NOMO-1 (cell line): ENCODE measurements around the gene SMIM10L2A.
"Not testable (repeated sequence)": the region's sequence is repeated elsewhere in the genome, so short reads cannot be mapped to it uniquely, and the experiment has no call there.

ENCODE experiments used
- DNase-seq, 2 experiments: peaks; one replicate each; lab custom pipeline; 2025; ENCODE audit not compliant: unreplicated experiment in 2 of 2; lab: John Stamatoyannopoulos, UW

Gene SMIM10L2A

DNA sequence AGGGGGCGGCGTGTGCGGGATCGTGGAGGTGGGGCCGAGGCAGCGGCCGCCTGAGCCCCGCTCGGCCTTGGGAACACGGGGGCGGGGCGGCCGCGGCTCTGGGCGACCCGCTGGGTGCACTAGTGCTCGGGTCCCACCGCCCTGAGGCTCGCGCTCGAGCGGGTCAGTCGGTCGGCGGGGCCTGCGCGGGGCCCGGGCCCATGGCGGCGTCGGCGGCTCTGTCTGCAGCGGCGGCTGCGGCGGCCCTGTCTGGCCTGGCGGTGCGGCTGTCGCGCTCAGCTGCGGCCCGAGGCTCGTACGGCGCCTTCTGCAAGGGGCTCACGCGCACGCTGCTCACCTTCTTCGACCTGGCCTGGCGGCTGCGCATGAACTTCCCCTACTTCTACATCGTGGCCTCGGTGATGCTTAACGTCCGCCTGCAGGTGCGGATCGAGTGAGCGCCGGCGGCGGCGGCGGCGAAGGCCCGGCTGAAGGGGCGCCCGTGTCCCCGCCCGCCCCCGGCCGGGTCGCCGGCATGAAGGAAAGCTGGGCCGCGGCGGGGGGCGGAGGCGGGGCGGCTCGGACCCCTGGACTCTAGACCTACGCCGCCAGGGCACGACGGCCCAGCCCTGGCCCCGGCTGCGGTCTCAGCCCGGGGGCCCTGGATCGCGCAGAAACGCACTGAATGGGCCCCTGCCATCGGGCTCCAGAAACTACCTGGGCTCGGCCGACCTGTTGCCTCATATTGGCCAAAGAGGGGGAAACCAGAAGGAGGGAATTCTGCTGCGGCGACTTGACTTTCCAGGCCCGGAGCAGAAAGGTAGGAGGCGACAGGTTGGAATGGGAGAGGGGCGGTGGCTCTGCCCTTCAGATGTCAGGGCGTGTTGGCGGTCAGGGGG is at the start of gene SMIM10L2A:
TSS of gene SMIM10L2A (plus strand) at position 13 of the 878 bp plus-strand sequence. CDS start at position 201, 188 bp downstream.
- DNase-seq: no peak

DNA sequence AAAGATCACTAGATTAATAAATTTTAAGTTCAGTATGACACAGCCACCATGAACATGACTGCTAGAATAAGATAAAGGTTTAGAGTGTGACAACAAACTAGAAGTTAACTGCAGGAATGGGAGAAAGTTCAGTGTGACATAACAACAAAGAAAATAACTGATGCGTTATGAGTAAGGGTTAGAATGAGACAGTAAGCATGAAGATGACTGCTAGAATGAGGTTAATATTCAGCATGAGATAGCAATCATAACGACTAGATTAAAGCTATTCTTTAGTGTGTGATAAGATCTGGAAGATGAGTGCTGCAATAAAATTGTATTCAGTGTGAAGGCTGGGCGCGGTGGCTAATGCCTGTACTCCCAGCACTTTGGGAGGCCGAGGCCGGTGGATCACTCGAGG is 48.4 kb upstream of the SMIM10L2A start:
- DNase-seq: no peak

DNA sequence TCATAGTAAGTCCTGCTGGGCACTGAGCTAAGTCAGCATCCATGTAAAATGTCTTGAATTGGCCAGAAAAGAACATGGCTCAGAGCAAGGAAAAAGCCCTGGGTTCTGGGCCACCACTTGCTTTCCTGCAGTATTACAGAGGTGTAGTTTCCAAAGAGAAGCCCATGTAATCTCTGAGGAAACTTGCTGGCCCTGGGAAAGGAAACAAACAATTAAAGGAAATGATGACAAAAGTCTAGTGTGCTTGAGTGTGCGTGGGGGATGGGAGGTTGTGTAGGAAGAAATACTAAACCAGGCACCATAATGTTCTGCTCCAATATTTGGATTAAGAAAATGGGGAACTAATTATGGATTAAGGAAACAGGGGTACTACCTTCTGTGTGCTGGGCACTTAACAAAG is 39.5 kb upstream of the SMIM10L2A start:
- DNase-seq: peak in 1 of 2 experiments; percentile 6

DNA sequence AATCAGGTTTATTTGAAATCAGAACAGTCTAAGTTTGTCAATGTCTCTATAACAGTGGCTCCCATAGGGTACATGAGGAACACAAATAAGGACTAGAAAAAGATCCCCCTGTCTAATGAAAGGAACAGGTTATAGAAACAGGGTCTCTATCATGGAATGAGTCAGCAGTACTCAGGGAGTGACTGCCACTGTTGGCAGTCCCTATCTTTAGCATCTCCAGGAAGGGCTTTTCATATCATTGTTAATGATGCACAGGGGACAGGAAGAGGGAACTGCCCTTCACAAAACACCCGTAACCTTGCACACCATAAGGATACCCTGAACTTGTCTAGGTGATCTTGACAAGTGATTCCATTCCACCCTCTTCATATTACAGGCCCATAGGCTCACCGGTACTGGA is 38.5 kb upstream of the SMIM10L2A start:
- DNase-seq: no peak

DNA sequence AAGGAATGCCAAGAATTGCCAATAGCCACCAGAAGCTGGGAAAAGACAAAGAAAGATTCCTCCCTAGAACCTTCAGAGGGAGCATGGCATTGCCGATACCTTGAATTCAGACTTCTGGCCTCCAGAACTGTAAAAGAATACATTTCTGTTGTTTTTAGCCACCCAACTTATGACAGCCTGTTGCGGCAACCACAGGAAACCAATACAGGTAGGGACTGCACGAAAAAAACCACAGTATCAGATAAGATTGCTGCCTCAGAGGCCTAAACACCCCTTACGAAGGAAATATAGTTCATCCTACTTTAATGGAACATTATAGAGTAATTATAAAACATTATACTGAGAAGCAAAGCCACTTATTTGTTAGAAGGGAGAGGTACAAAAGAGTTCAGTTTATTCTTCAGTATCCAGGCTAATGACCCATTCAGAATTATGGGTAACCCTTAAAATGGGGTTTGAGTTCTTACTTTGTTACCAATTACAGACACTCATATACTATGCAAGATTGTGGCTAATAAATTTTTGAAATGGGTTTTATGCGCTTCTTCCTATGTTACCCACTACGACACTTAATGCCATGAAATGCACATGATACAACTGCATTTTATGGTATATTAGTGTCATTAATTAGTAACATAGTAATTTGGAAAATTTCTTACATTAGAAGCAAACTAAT is 37.4 kb upstream of the SMIM10L2A start:
- no peak for DNase-seq

DNA sequence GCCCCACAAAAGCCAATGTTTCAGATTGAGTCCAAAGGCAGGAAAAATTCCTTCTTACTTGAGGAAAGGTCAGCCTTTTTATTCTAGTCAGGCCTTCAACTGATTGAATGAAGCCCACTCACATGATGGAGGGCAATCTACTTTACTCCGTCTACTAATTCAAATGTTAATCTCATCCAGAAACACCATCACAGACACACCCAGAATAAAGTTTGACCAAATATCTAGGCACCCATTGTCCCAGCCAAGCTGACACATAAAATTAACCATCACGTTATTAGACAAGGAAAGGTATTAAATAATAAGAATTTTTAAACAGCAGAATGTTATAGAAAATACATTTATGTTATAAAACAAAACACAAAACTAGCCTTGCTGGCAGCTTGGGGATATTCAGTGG is 32.9 kb upstream of the SMIM10L2A start:
- DNase-seq: no peak

DNA sequence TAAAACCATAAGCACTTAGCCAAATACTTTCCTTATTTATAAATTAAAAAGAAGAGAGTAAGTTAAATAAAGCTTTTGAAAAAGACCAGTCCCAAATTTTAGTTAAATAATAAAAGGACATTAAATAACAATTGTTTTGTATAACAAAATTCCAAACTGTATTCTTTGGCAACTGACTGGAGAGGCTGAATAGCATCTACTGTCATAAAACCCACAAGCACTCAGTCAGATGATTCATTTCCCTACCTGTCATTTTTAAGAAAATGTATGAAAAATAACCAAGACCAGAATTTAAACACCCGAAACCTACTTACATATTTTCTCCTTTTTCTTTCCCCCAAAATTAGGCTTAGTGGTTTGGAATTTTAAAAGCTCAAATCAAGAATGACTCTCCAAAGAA is 32.5 kb upstream of the SMIM10L2A start:
- no peak for DNase-seq

DNA sequence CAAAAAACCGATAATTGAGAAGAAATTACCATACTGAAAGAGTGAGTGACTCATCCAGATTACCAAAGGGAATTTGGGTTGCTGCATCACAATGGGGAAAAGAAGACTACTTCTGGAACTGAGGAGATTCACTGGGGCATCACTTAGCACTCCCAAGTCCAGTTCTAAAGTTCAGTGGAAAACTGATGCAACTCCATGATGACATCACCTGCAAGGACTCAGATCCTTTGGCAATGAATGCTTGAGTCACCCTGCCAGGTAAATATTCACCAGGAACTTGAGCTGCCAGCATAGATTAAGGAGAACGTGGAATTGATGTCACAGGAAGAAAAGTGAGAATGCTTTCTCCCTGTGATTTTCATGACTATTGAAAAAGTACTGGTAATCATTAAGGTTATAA is 32.0 kb upstream of the SMIM10L2A start:
- no peak for DNase-seq

DNA sequence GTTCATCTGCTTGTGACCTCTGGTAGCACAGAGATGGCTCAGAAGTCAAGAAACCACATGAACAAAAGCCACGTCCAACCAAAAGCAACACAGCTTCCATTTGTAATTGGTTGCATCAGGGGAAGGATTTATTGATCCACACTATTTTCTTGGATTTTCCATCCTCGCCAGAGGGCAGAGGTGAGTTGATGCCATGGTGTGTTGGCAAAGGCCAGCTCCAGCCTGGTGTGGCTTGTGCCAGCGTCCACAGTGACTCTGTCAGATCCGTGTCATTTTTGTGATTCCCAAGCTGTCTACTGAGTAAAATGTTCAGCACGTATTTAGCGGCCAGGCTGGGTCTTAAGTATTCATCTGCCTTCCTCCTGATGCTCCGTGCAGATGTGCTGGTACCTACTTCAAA is 30.0 kb upstream of the SMIM10L2A start:
- DNase-seq: no peak

DNA sequence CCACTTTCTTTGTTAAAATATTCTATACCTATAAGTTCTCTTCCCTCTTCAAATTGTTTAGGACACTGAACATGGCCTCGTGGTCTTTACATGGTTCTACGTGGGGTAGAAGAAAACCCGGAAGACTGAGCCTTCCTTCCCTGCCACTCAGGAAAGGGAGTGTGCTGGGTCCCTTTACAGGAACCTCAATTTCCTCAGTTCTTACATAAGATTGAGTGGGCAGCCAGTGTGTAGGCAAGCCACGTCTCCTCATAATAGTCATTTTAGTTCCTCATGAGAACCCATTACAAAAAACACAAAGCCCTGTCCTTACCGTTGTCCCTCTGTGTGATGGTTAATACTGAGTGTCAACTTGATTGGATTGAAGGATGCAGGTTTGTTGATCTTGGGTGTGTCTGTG is 28.7 kb upstream of the SMIM10L2A start:
- no peak for DNase-seq

DNA sequence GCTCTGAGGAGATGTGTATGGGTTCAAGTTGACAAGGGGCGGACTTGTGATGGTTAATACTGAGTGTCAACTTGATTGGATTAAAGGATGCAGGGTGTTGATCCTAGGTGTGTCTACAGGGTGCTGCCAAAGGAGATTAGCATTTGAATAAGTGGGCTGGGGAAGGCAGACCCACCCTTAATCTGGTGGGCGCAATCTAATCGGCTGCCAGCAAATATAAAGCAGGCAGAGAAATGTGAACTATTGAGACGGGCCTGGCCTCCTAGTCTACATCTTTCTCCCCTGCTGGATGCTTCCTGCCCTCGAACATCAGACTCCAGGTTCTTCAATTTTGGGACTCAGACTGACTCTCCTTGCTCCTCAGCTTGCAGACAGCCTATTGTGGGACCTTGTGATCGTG is 26.7 kb upstream of the SMIM10L2A start:
- no peak for DNase-seq

DNA sequence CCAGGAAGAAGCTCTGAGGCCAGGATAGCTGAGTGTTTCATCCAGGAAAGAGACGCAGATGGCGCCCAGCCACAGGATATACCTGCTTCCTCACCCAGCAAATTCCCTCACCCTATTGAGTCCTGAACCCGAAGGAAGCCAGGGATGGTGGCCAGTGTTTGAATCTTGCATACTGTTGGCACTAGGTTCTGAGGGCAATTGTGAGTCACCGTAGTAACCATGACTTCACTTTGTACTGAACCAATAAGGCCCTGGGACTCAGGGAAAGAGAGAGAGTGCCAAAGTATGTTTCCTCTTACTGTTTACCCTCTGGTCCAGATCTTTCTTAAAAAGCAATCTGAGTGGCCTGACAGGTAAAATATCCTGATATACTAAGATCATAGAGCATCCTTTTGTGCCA is 25.6 kb upstream of the SMIM10L2A start:
- DNase-seq: no peak

DNA sequence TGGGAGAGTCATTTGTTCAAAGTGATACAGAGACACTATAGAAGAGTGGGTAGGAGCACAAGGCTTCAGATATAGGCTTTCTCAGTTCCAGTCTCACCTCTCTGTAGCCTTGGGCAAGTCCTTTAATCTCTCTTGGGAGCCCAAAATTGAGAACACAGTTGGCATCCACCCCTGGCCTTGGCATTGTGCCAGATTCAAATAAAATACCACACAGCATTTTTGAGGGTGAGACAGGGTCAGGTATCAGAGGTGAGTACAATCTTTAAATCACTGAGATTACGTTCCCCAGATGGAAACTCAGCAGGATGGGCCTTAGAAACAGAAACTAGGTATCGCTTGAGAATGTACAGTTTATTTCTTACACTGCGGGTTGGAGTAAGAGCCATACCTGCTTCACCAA is 25.2 kb upstream of the SMIM10L2A start:
- no peak for DNase-seq

DNA sequence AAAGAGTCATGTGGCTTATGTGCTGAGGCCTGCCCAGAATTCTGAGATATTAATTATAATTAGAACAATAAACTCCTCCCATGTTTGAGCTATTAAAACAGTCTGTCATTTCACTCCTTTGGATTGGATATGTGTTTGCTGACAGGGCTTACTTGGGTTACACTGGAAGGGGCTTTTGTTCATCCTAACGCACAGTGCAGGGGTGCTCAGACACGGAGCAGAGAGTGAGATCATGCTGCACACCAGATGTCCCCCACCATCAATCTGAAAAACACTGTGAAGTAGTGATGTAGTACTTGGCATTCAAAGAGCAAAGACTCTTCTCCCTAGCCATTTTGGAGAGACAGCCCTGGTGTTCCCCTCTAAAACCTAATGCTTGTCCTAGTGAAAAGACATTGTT is 24.1 kb upstream of the SMIM10L2A start:
- no peak for DNase-seq

DNA sequence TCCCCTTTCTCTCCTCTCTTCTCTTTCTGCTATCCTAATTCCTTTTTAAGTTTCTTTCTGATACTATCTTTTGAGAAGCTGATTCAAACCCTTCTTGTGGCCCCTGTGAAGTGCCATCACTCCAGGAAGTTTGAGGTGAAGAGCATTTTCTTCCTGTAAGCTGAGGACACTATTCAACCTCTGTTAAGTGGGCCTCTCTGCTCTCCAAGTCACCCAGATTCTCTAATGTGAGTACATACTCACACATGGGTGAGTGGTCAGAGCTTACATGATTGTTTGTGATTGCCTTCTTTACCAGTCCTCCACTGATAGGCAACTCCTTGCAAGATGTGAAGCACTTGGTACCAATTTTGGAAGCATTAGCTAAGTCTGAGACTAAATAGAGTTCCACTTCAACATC is 18.4 kb upstream of the SMIM10L2A start:
- DNase-seq: no peak

DNA sequence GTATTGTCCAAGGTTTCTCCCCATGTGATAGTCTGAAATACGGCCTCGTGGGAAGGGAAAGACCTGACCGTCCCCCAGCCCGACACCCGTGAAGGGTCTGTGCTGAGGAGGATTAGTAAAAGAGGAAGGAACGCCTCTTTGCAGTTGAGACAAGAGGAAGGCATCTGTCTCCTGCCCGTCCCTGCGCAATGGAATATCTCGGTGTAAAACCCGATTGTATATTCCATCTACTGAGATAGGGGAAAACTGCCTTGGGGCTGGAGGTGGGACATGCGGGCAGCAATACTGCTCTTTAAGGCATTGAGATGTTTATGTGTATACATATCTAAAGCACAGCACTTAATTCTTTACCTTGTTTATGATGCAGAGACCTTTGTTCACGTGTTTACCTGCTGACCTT is 15.3 kb upstream of the SMIM10L2A start:
- not testable (repeated sequence) for DNase-seq

DNA sequence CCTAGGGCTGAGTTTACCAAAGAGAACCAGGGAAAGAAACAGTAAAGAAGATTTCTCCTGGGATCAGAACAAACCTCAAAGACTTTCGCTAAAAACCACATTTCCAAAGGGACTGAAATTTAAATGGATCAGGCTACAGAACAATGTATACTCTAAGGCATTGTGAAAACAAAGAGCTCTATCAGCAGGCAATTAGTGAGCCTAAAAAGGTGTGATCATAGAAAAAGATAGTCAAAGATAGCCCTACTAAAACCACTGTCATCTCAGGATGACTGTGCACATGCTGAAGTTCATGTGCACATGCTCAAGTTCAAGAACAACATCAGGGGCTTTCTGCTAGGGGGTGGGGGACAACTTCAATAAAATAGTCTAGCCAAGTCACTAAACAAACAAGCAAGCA is 12.9 kb upstream of the SMIM10L2A start:
- DNase-seq: no peak

DNA sequence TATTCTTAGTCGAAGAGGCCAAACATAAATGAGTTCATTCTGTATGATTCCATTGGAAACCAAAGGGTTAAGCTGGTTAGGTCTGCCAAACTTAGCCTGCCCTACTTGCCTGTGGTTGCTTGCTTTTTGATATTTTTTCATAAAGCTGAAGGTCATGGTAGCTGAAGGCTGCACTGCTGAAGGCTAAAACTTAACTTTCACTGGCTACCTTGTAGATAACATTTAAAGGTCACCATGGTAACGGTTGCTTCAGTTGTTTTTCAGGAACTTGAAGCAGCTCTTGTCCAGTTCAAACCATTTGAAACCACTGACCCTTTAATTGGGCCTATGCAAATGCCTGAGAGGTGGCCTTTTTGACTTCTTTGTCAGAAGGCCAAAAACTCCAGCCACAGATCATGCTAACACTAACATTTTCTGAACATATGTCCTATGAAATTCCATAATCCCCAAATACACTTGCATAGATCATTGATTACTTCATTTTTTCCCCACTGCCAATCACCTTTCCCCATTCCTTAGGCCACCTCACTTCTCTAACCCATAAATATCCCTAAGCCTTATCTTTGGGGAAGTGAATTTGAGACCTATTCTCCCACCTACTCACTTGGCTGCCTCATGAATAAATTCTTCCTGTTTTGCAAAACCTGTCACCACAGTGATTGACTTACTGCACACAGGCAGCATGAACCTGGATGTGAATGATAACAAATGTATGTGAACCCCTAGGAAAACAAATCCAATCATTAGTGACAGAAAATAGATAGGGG is 10.7 kb upstream of the SMIM10L2A start:
- DNase-seq: no peak

DNA sequence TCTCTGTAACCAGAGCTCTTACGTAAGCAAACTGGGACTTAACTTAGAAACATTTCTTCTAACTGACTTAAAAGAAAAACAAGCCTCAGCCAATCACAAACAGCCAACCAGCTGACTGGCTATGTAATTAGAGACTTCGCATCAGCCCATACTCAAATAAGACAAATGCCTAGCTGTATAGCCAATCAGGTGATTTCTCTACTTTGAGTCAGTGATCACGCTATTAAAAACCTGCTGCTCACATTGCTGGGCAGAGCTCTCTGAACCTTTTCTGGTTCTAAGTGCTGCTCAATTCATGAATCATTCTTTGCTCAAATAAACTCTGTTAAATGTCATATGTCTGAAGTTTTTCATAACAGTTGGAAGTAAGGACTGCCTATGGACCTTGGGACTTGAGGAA is 9.9 kb upstream of the SMIM10L2A start:
- no peak for DNase-seq

DNA sequence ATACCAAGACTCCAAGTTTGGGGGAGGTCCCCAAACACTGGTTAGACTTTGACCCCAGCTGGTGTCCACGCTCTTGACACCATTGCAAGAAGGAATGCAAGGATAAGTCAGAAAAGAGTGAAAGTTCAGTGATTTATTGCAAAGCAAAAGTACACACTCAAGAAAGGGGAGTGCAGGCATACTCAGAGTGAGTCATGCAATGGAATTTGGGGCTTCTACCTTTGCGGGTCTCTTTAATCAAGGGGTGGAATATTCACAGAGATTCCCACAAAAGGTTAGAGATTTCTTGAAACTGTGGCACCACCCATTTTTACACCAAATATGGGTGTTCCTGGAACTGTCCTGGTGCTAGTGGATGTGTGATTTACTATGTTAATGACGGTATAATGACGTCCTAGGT is 5.2 kb upstream of the SMIM10L2A start:
- DNase-seq: no peak

DNA sequence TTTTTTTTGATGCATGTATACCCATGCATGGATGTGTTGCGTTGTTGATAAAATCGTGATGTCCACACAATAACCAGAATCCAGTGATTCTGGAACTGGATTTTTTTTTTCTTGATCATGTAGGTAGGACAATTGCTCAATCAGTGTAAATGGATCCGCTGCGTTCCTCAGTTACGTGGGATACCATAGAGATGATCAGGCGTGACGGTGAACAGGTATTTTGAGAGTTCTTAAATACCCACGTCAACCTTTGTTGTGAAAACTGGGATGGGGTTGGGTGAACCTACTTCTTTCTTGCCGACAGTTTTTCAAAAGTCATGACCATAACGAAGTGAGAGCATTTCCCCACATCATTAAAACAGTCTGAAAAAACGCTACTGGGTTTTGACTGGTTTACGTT is 913 bp upstream of the SMIM10L2A start:
- no peak for DNase-seq

DNA sequence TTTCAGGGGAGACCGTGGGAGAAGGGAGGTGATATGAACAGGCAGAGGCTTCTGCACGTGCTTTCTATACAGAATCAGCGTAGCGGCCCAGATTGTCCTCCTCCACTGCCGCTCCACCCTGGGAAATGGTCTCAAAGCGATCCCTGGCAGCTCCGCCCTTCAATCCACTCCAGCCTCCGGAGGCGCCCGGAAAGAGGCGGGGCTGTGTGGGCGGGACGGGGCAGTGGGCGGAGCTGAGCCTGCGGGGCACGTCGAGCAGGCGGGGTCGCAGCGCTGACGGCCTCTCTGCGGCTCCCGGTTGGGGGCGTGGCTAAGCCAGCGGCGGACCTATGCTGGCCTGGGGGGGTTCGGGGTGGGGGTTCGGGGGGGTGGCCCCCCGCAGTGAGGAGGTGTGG is 210 bp upstream of the SMIM10L2A start:
- peak; percentile 61 to 63 for DNase-seq
